ENCODE measurements around the gene GALNT5.

- TF ChIP-seq CTCF (IDR thresholded peaks at IDR 0.05) (no peak), TCF7L2 (IDR thresholded peaks at IDR 0.05; ENCODE audit: low read depth, low read length) (no peak), POLR2AphosphoS5 (IDR thresholded peaks at IDR 0.05; ENCODE audit: low read depth, low read length) (no peak), REST (IDR thresholded peaks at IDR 0.05; ENCODE audit: insufficient read depth in 1 of 2, low read depth in 2 of 2, low read length in 1 of 2) (no peak)
These were observed 52.4 kb downstream of the GALNT5 start for GRCh38 chr2:157309878-157310277.

Data from Panc1 (cell line).